Stimulated activated naive CD8-positive, alpha-beta T cell treated with anti-CD3 and anti-CD28 coated beads, Interleukin-15, Interleukin-2, amounts not matched to agents 100 U/mL and 50 U/mL, for 24 hours (primary cell): ENCODE measurements around the gene WAC.
"Not testable (repeated sequence)": the region's sequence is repeated elsewhere in the genome, so short reads cannot be mapped to it uniquely, and the experiment has no call there.

Experiments used
- ATAC-seq: fragments of 150-1000 bp; cut with Tn5 transposase; one replicate; pipeline ENCODE4 v1.10.0; 2021
- DNase-seq: peaks from one replicate; pipeline ENCODE4 v3.0.0; 2021

Gene WAC

DNA sequence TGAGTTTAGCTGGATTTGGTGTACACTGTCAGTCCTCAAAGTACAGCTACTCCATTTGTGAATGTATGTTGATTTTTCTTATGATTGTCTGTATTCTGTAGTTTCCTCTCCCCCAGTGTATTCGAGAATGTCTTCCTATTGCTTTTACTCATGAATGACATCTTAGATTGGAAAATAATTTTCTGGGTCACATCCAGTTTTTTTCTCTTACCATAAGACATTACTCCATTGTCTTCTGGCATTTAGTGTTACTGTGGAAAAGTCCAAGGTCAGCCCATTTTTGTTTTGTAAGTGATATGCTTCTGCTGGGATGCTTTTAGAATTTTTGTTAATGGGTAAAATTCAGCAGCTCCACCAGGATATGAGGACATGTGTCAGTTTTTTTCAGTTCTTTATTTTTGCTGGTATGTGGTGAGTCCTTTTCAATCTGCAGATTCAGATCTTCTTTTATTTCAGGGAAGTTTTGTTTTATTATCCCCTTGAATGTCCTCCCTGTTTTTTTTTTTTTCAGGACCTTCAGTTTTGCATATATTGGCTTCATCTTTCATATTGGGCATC is 33.6 kb downstream of the WAC start:
- ATAC-seq (no peak), DNase-seq (no peak)

DNA sequence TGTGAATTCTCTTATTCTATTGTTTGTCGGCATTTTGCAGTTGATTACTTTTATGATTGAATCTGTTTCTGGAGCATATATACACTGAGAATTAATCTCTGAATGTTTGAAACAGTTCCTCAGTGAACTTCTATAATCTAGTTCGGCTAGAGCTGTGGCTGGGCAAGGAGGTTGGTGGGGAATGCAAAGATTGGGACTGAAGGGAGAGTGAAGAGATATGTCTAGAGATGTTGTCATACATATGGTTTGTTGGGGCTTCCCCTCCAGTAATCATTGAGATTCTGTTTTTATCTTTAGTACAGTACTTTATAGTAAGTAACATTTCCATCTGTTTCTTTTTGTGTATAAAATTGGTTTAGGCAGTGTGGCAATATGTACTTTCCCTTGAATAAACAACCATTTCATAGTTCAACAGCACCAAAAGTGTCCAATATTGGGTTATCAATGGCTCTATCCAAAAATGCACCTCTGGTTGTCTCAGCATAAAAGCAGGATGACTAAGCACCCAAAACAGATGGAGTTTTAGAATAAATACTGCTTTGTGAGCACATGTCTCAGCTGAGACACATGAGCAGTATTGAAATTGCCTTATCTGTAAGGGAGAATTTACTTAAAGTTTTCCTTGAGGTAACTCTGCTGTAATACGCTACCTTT is 36.7 kb downstream of the WAC start:
- ATAC-seq (peak; percentile 76), DNase-seq (no peak)

DNA sequence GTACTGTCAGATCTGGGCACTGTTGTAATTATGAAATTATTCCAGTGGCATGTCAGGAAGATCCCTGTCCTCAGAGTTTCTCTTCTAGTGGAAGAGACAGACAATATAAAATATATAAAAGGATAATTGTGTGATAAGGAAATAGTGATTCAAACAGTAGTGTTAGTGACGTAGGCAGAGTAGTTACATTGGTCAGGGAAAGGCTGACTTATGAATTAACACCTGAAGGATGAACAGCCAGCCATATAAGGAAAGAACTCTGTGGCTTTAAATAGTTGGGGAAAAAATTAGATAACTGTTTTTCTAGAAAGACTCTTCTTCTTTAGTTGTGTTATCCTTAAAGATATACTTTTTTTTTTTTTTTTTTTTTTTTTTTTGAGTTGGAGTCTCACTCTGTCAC is 37.7 kb downstream of the WAC start:
- DNase-seq (no peak), ATAC-seq (peak; percentile 42)

DNA sequence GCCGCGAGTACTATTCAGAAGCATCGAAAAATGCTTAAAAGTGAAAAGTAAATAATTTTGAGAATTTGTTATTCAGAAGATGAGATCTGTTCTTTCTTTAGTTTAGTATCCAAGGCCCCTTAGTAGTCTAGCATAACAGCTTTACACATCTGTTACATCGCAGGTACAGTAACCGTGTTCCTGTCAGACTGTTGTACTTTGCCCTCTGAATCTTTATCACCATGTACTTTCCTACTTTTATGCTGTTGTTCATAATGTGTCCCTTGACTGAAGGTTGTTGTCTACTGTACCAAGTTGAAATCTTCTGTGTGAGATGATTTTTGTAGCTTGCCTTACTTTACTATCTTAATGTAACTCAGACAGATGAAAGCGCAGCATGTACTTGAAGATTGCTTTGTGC is 38.3 kb downstream of the WAC start:
- no peak for DNase-seq
- ATAC-seq: no peak

DNA sequence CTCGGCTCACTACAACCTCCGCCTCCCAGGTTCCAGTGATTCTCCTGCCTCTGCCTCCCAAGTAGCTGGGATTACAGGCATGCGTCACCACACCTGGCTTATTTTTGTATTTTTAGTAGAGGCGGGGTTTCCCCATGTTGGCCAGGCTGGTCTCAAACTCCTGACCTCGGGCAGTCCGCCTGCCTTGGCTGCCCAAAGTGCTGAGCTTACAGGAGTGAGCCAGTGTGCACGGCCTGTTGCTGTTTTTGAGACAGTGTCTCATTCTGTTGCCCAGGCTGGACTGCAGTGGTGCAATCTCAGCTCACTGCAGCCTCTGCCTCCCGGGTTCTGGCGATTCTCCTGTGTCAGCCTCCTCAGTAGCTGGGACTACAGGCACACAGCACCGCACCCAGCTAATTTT is 41.3 kb downstream of the WAC start:
- not testable (repeated sequence) for ATAC-seq, DNase-seq

DNA sequence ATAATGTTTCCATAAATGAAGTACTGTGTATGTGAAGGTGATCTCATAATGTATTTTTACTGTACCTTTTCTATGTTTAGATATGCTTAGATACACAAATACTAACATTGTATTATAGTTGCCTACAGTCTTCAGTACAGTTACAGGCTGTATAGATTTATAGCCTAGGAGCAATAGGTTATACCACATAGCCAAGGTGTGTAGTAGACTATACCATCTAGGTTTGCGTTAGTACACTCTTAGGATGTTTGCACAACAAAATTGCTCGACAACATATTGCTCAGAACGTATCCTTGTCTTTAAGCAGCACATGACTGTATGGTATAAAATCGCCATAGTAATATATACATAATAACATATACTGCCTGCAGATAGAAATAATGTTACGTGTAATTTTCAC is 42.9 kb downstream of the WAC start:
- ATAC-seq (no peak), DNase-seq (no peak)

DNA sequence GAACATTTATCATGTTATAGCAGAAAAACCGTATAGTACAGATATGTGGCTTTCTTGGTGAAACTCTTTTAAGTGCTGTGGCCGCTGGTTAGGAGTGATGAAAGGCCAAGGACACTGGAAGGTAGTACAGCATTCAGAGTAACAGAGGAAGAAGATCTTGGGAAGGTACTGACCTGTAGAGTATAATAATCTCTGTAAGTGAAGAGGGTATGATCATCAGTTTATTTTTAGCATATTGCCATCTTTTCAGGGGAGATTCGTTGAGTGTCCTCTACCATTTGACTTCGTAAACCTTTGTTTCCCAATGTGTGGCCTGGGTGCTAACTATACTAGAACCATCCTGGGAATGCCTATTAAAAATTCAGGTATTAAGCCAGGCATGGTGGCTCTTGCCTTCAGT is 44.6 kb downstream of the WAC start:
- ATAC-seq (no peak), DNase-seq (no peak)

DNA sequence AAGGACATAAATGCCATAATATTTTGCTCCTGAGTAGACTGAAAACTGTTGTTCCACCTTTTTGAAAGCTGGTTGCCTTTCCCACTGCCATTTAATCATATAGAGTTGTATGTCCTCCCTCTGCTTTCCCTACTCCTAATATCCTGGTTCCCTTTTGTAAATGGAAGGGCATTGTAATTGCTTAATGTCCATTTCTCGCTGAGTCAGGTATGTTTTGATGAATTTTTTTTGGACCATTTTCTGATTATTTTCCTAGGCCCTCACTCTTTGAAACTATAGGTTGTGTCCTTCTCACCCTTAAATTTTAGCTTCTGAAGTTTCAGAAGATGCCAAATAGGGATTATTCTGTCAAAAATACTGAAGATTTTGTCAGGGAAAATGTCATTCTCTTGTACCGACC is 45.5 kb downstream of the WAC start:
- DNase-seq: no peak
- no peak for ATAC-seq

DNA sequence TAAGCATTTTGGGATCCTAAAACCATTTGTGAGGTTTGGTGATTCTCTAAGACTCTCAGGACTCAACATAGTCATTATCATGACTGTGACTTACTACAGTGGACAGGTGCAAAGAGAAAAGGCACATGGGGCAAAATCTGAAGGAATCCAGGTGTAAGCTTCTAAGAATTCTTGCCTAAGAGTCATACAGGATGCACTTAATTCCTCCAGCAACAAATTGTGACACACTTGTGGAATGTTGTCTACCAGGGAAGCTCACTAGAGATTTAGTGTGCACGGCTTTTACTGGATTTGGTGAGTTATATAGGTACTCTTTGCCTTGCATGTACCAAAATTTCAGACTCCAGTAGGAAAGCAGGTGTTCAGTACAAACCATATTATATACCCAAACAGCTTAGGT is 47.9 kb downstream of the WAC start:
- DNase-seq (no peak), ATAC-seq (no peak)

DNA sequence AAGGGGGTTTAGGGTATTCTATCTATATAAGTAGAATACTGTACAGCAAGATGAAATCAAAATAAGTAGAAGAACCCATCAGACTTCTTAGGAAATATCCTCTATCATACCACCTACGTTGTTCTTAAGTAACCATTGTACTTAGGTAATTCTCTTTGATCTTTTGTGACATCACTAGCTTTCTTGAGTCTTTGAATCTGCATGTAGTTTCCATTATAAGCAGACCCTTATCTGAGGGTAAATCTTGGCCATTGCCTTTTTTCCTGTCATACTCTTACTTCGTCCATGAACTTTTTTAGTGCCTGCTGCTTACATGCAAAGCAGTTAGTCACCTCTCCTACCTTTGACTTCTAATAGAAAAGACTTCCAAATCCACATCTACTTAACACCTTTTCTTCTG is 49.0 kb downstream of the WAC start:
- ATAC-seq (peak; percentile 77), DNase-seq (no peak)

DNA sequence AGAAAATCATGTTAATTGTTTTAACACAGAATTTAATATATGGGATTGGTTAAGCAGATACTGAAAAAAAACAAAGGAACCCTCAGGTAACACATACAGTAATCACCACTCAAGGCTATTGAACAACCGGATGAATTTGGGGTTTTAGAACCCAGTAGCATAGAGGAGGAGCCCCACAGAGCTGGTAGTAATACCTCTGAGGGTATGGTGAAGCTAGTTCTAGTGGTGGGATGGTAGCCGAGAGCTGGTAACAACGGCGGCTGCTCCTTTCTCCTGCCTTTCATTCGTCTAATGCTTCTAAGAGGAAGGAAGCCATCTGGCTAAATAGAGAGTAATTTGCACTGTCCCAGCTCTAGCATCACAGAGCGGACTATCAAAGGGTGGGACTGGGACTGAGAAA is 52.2 kb downstream of the WAC start:
- no peak for ATAC-seq
- DNase-seq: no peak

DNA sequence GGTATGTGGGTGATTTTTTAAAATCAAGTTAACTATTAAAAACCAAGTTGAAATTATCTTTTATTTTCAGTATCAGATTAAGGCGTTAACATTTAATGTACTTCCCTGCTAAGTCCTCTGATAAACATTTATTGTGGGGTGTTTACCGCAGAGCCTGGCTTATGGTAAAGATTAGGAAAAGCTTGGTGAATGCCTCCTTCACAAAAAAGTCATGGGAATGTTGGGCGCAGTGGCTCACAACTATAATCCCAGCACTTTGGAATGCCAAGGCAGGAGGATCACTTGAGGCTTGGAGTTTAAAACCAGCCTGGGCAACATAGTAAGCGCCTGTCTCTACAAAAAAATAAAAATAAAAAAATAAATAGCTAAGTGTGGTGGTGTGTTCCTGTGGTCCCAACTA is 53.3 kb downstream of the WAC start:
- no peak for ATAC-seq
- DNase-seq: no peak

DNA sequence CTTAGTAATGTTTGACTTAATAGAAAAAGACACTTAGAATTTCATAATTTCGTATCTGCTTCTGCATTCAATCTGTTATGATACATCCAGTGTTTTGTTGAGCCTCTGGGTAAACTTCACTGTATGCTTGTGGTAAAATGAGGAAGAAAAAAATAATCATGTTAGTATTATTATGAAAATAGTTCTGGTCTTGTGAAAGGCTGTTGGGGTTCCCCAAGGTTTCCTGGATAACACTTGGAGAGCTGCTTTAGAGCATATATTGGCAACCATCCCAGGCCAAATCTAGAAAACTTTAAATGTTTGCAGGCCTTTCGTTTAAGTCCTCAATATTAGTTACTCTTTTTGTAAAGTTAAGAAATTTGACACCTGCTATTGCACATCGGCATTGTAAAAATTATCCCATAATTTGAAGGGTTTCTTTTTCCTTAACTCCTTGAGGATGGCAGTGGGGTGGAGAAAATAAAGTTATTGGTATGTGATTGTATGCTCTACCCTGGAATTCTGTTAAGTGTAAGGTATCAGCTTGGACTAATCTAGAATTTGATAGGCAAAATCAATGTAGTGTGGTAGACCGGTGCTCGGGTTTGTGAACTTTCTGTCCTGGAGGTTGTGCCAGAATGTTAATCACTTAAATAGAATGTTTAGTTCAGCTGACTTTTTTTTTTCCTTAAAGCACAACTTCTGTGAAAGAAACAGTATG is 54.5 kb downstream of the WAC start:
- ATAC-seq (no peak), DNase-seq (no peak)

DNA sequence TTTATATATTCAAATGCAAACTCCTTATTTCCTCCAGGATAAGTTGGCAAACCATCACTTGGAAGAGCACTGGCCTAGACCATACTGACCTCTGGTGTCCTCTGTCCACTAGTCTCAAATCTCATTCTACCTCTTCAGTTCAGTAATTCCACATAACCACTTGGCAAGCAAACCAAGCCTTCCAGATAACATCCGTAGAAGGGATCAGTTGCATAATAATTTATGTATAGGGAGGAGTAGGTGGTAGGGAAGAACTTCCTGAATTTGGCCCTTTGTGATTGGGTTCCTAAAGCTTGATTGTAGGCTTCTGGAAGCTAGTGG is 55.0 kb downstream of the WAC start:
- DNase-seq (no peak), ATAC-seq (no peak)

DNA sequence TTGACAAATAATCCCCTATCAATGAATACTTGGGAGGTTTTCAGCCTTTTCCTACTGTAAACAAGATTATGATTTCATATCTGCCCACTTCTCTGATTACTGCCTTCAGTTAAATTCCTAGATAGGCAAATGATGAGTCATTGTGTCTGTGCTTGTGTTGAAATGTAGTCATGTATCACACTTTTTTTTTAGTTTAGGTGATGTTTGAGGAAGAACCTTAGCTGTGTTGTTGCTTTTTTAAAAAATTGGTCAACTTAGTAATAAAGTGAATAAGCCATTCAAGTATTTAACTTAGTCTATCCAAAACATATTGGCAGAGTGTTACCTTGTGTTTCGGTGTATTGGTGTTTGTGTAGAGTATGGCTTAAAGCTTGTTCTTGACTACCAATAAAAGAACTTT is 60.0 kb downstream of the WAC start:
- DNase-seq: no peak

DNA sequence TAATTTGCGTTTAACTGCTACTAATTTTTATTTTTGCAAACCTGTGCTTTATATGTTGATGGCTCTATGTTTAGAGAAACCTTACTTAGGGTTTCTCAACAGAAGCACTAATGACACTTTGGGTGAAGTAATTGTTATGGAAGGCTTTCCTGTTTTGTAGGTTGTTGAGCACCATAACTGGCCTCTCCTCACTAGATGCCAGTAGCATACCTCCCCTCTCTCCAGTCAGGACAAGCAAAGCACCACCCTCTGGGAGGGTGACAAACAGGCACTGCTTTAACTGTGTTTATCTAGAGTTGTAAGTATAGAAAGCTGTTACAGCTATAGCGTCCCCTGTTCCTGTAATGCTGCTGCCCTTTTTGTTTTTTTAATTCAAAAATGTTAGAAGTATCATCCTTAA is 60.9 kb downstream of the WAC start:
- DNase-seq: no peak
- no peak for ATAC-seq

More for the DNA sequence above, 60.0 kb downstream of the WAC start:
- no peak for ATAC-seq

DNA sequence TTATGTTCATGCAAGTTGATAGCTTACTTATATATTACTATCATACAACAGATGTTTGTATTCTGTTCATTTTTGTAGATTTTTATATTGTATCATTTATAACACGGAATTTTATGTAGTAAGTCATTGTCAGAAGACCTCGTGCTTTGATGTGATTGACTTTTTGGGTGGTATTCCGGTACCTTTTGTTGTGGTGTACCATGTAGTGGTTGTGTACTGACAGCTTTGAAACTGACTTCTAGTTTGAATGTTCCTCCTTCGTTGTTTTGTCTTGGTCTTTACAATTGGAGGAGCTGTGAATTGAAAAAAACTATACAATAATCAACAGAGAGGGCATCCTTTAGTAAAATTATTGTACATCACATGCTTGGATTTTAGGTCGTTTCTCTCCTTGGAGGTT is 61.5 kb downstream of the WAC start:
- DNase-seq: no peak
- no peak for ATAC-seq

DNA sequence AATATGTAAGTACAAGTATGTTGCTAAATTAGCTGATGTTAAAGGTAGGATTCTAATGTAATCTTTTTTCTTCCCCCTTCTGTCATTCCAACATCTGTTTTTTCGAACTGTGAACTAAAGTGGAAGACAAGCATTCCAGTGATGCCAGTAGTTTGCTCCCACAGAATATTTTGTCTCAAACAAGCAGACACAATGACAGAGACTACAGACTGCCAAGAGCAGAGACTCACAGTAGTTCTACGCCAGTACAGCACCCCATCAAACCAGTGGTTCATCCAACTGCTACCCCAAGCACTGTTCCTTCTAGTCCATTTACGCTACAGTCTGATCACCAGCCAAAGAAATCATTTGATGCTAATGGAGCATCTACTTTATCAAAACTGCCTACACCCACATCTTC is 62.7 kb downstream of the WAC start:
- ATAC-seq (no peak), DNase-seq (no peak)

DNA sequence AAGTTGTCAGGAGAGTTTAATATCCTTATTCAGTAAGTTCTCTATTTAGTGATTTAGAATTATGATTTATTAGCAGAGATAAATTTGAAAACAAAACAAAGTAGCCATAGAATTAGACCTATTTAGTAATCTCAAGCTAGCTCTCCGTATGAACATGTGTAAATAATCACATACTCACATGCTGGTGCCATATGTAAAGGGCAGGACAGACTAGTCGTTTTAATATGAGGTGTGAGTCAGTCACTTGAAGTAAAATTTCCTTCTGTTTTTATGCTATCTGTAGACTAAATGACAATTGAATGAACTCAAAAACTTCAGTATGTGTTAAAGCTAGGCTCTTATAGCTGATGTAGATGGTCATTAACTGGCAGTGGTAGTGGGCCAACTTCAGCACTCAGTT is 67.1 kb downstream of the WAC start:
- no peak for ATAC-seq
- DNase-seq: no peak

DNA sequence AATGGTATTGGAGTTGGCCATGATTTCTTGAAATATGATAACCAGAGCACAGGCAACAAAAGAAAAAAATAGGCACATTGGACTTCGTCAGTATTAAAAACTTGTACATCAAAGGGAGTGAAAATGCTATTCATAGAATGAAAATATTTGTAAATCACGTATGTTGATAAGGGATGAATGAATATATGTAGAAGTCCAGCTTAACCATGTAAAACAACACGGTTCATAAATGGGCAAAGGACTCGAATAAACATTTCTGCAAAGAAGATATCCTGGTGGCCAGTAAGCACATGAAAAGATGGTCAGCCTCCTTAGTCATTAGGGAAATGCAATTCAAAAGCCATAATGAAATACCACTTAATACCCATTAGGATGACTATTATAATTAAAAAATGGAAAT is 68.1 kb downstream of the WAC start:
- DNase-seq (no peak), ATAC-seq (no peak)

DNA sequence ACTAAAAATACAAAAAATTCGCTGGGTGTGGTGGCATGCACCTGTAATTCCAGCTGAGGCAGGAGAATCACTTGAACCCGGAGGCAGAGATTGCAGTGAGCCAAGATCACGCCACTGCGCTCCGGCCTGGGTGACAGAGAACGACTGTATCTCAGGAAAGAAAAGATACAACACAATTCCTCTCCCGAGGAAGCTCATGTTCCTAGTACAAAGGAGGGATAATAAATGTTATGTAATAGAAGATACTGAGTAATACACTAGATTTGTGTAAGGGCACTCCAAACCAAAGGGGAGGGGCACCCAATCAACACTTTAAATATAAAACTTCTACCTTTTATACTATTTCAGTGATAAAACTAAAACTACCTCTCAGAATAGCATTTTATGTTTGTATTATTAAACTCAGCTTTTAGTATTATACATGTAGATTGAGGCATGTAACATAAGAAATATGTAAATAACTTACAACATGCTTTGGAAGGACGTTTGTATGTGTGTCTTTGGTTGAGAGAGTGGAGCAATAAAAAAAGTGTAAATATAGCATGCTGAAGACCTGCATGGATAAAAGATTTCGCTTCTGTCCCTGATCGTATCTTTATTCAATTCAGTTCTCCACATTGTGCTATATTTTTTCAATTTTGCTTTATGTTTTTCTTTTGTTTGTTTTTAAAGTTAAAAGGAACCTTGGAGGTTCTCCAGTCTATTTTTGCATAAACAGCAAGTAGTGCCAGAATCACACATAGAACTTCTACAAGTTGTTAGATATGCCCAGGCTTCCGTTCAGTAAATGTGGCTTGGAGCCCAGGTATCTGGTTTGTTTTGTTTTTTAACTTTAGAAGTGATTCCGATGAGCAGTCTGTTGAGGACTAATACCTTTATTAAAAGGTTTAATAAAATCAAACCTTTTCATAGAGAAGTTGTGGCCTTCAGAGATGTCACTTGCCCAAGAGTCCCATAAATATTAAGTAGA is 71.9 kb downstream of the WAC start:
- DNase-seq (no peak), ATAC-seq (no peak)

DNA sequence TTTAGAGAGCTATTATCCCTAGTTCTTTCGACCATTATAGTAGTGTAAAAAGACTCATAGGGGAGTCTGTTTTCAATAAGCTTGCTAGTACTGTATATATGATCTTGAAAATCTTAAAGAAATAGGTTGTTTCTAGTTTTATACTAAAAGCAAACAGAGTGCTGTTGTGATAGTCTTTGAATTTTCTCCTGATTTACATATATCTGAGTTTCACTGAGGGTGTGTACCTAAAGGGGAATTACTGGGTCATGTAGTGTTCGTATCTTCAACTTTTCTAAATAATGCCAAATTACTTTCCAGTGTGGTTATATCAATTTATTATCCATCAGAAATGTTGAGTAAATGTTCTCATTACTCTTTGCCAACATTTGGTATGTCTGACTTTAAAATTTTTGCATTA is 73.7 kb downstream of the WAC start:
- ATAC-seq: no peak
- no peak for DNase-seq

DNA sequence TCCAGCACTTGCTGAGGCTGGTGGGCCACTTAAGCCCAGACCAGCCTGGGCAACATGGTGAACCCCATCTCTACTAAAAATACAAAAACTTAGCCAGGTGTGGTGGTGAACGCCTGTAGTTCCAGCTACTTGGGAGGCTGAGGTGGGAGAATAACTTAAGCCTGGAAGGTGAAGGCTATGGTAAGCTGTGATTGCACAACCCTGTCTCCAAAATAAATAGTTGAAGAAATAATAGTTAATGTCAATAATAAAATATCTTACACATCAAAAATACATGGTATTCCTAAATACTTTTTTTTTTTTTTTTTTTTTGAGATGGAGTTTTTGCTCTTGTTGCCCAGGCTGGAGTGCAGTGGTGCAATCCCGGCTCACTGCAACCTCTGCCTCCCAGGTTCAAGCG is 76.7 kb downstream of the WAC start:
- not testable (repeated sequence) for DNase-seq, ATAC-seq
